HG03139 (cell line): ENCODE data around the gene TOB2.
"Not testable (repeated sequence)": the region's sequence is repeated elsewhere in the genome, so short reads cannot be mapped to it uniquely, and the experiment has no call there.

Experiments used
- ATAC-seq: cut with Tn5 transposase; IDR thresholded peaks from one replicate; pipeline ENCODE4 v1.9.1; 2021; ENCODE audit not compliant: unreplicated experiment

TOB2 gene

GRCh38 chr22:41468381-41469217 is 22.0 kb upstream of the TOB2 start, which contains the start of the genes ACO2 and PHF5A:
ACO2 (plus strand) TSS chr22:41469117; CDS start chr22:41469147, 30 bp downstream.
PHF5A (minus strand) TSS chr22:41468692; CDS start chr22:41468653, 39 bp downstream.
- peak; percentile 80 for ATAC-seq

DNA sequence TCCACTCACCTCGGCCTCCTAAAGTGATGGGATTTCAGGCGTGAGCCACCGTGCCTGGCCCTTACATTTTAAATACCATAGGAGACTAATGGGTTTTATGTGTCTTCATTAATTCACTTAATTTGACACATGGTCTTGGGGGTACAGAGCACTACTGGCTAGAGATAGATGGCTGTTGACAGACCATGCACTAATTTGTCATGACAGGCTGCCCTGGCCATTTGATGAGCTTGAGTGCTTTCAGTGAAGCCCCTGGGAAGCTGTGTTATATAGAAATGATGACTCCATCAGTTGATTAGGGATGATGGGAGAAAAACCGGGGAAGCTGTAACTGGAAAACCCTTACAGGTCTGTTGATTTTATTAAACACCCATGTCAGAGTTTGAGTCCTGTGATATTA is 15.3 kb upstream of the TOB2 start:
- ATAC-seq = no peak

- not testable (repeated sequence) for ATAC-seq
These were observed 13.5 kb upstream of the TOB2 start for GRCh38 chr22:41460071-41460470.

DNA sequence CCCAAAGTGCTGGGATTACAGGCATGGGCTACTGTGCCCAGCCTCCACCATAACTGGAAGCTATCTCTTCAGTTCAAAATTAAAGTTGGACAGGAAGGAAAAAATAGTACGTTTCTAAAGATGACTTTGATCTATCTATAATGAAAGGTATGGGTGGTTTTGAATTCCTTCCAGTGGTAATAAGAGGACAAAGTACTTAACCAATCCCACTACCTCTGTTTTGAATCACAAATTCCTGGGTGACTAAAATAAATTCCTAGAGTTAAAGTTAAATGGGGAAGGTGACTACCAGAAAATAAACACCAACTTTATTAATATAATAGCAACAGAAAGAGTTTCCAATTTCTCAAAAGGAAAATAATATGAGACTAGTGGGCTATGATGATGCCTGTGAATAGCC is 12.8 kb upstream of the TOB2 start:
- ATAC-seq = no peak

DNA sequence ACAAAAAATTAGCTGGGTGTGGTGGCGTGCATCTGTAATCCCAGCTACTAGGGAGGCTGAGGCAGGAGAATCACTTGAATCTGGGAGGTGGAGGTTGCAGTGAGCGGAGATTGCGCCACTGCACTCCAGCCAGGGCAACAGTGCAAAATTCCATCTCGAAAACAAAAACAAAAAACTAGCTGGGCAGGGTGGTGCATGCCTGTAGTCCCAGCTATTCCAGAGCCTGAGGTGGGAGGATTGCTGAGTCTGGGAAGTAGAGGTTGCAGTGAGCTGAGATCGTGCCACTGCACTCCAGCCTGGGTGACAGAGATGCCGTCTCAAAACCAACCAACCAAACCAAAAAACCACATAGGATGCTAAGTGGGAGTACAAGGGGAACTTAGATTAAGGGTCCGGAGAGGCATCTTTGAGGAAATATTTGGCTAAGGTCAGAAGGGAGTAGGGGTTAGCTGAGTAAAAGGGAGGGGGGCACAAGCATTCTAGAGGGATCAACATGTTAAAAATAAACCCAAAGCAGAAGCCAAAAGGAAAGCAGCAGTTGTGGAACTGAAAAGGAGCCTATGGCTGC is 11.6 kb upstream of the TOB2 start:
- ATAC-seq = no peak

DNA sequence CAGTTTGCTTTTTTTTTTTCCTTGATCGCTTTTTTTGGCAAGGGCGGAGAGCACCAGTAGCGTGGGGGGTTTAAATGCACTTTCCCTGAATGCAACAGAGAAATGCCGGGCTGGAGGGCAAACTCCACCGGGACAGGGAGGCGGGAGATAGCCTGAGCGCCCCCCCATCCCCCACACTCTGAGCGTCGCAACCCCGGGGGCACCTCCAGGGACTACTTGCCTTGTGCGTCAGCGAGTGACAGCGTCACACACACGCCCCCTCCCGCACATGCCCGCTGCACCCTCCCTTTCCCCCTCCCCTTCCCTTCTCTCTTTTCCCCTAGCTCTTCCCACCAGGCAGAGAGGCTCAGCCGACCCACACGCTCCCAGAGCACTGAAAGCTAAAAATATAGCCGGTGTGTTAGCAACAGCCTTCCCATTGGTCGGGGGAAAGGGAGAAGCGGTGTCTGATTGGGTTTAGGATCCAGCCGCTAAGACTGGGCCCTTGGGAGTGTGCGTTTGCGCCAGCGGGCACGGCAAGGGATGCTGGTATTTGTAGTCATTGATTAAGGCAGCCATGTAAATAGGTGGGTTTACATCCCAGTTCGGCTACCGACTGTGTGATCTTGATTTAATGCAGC is 1.7 kb upstream of the TOB2 start:
- peak; percentile 44 for ATAC-seq

DNA sequence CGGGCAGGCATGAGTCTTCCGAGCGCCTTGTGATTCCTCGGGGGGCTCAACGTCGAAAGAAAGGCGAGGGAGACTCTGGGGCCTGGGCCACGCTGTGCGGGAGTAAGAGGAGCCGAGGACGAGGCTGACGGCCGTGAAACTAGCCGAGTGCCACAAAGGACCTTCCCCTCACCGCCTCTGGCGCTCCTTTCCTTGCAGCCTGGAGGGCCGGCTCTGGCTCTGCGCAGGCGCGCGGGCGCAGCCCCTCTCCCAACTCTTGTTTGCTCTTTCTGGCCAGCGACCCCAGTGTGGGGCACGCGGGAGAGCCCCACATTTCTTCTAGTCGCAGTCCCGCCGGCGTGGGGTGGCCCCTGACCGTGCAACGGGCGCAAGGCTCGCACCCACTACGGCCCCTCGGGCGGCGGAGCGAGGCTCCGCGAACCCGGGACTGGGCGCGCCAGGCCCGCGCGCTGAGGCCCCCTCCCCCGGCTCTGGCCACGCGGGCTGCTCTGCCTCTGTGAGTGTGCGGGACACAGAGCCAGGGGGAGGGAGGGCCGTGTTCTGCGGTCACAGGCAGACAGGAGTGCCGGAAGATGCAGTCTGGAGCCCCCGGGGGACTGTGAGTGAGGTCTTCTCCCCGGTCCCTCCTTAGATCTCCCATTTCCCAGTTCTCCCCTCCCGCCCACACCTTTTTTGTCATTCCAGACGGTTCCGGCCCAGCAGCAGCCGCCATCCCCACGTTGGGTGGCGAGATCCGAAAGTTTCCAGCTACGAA is 1.0 kb upstream of the TOB2 start:
- no peak for ATAC-seq

- ATAC-seq = no peak
These were observed 522 bp downstream of the TOB2 start for GRCh38 chr22:41446057-41446501.

- no peak for ATAC-seq
These were observed 1.2 kb downstream of the TOB2 start for GRCh38 chr22:41445129-41446056.

GRCh38 chr22:41444360-41445128 is 2.1 kb downstream of the TOB2 start:
- peak; percentile 41 for ATAC-seq

DNA sequence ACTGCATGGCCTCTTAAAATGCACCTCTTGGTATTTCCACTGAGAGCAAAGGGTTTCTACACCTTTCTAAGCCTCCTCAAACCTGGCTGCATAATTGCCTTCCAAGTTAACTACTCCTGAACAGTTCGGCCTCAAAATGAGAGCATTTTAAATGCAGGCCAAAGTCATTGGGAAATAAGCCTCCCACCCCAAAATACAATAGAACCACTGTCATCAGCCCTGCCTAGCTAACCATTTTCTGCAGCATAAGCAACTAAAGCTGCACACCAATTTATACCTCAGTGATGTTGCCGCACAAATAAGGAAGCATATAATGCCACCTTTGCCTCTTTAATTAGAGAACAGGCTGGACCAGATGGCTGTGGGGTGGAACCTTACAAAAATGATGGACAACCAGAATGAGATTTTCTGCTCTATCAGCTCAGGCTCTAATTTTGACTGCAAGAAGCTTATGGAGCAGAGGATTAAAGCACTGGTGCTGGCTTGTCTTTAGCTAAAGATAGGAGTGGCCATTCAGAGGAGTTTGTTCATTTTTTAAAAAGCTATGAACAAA is 4.3 kb downstream of the TOB2 start:
- no peak for ATAC-seq

DNA sequence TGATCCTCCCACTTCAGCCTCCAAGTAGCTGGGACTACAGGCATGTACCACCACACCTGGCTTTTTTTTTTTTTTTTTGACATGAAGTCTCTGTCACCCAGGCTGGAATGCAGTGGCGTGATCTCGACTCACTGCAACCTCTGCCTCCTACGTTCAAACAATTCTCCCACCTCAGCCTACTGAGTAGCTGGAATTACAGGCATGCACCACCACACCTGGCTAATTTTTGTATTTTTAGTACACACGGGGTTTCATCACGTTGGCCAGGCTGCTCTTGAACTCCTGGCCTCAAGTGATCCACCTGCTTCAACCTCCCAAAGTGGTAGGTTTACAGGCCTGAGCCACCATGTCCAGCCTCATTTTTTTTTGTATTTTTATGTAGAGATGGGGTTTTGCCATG is 6.1 kb downstream of the TOB2 start:
- not testable (repeated sequence) for ATAC-seq

DNA sequence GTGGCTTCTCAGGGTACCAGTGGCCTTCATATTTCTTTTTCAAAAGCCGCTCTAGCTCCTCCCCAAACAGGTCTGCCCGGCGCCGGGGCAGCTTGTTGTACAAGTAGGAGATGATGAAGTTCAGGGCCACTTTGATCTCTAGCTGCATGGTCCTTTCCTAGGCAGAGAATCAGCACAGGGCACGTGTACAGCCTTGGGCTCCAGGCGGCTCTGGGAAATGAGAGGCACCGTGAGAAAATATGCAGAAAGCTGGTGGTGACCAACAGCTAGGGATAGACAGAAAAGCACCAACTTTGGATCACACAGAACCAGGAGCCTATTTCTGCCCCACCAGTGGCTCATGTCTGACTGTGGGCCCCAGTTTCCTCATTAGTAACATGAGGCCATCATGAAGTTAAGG is 9.4 kb downstream of the TOB2 start:
- no peak for ATAC-seq

DNA sequence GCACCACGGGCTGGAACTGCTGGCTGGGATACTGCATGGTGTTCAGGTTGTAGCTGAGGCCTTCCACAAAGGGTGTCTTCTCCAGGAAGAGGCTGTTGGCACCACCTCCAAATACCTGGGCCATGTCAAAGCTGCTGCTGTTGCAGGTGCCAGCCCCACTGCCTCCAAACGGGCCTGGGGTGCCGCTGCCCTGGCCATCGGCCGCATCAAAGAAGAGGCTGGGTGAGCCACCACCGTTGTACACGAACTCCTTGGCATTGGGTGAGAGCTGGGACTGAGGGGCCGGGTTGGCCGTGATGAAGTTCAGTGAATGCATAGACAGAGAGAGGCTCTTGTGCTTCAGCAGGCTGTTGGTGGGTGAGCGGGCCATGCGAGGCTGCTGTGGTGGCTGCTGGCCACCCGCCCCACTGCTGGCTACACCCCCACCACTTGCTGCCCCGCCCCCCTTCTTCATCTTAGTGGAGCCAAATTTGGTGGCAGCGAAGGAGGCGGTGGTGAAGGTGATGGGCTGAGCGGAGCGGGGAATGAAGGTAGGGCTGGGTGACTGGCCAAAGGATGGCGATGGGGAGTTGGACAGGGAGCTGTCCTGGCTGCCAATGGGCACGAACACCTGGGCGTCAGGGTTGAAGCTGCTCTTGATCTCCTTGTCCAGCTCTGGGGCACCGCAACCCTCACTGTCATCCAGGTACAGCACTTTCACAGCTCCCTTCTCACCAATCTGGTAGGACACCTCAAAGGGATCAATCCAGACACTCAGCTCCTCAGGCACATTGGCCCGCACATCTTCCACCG is 10.1 kb downstream of the TOB2 start:
- ATAC-seq = no peak

- ATAC-seq = no peak
These were observed 11.0 kb downstream of the TOB2 start for GRCh38 chr22:41435560-41435959.

DNA sequence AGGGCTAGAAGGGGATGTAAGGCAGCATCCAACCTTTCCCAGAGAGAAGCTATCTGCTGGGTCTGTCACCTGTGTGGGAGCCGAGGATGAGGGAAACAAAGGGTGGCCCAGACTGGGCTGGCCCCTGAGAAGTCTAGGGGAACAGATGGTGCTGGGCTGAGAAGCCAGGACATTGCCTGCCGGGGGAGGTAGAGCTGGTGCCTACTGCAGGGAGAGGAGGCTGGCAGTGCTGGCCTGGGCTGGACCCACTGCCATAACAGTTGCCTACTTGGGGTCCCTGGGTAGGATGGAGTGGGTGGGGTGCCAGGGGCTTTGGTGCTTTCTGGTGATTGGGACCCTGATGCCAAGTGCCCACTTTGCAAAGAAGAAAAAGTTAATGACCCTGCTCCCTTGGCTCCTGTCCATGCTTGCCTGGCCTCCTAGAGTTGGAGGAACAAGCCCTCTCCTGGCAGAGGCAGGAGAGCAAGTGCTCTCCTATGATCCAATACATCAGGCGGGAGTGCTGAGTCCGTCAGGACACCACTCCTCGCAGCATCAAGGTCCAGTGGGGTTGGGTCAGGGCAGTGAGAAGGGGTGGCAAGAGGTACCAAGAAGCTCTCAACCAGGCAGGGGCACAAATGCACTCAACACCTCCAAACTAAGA is 12.1 kb downstream of the TOB2 start:
- not testable (repeated sequence) for ATAC-seq

DNA sequence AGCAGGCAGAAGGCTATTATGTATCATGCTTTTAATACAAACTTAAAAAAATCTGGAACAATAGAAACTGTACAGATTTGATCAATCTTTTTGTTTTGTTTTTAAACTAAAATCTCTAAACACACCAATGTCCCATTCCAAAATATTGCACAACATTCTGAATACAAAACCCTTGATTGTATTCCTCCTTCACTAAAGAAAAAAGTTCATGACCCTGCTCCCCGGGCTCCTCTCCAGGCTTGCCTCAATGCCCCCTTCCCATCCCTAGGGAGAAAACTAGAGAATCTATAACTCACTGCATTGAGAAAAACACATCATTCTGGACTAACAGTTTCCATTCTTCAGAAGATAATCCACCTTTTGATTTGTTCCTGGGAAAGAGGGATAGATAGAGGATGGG is 13.1 kb downstream of the TOB2 start:
- not testable (repeated sequence) for ATAC-seq

DNA sequence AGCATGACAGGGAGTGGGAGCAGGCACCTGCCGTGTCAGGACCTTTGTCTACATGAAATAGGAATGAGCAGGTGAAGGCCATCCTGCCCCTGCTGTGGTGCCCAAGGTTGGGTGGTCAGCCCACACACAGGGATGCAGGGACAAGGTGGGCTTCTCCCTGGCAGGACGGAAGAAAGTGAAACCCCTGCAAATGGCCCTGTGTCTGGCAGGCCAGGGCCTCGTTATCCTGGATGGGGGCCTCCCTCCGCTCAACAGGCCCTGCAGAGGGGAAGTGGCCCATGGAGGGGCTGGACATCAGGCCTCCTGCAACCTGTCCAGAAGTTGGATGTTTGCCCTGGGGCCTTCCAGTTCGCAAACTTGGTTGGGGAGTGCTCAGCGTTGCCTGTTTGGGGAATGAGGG is 14.9 kb downstream of the TOB2 start:
- no peak for ATAC-seq
